DMS 273 treated with DMSO at 0.1 percent for 48 hours (cell line): Measurements from ENCODE around the gene DIDO1.

Experiments
- DNase-seq: peaks from one replicate; lab custom pipeline; 2025; lab: John Stamatoyannopoulos, UW

Gene DIDO1

GRCh38 chr20:62910777-62911497 is 15.4 kb downstream of the DIDO1 start:
- DNase-seq = no peak

GRCh38 chr20:62910217-62910766 is 16.0 kb downstream of the DIDO1 start:
- no peak for DNase-seq

- DNase-seq = no peak
Measured at GRCh38 chr20:62908971-62909791, 17.1 kb downstream of the DIDO1 start.

- no peak for DNase-seq
Measured at GRCh38 chr20:62907384-62908317, 18.7 kb downstream of the DIDO1 start.

GRCh38 chr20:62906647-62907375 is 19.5 kb downstream of the DIDO1 start:
- no peak for DNase-seq

- DNase-seq = no peak
Measured at GRCh38 chr20:62906209-62906608, 20.1 kb downstream of the DIDO1 start.

GRCh38 chr20:62905536-62906117 is 20.7 kb downstream of the DIDO1 start:
- DNase-seq = no peak

- no peak for DNase-seq
Measured at GRCh38 chr20:62902926-62903615, 23.2 kb downstream of the DIDO1 start.

GRCh38 chr20:62901891-62902290 is 24.4 kb downstream of the DIDO1 start:
- no peak for DNase-seq

GRCh38 chr20:62900692-62901584 is 25.4 kb downstream of the DIDO1 start:
- DNase-seq = peak; percentile 30

GRCh38 chr20:62900052-62900691 is 26.1 kb downstream of the DIDO1 start:
- peak; percentile 78 for DNase-seq

GRCh38 chr20:62899633-62900051 is 26.7 kb downstream of the DIDO1 start:
- DNase-seq = no peak

- no peak for DNase-seq
Measured at GRCh38 chr20:62898970-62899632, 27.2 kb downstream of the DIDO1 start.

- DNase-seq = no peak
Measured at GRCh38 chr20:62898093-62898964, 28.0 kb downstream of the DIDO1 start.

- DNase-seq = peak; percentile 33
Measured at GRCh38 chr20:62897666-62898065, 28.6 kb downstream of the DIDO1 start.

- no peak for DNase-seq
Measured at GRCh38 chr20:62896526-62896925, 29.8 kb downstream of the DIDO1 start.

GRCh38 chr20:62895539-62895938 is 30.8 kb downstream of the DIDO1 start:
- DNase-seq = no peak
